OCI-LY3 (cell line): ENCODE measurements around the gene VRK1.

Experiments used
- CTCF ChIP-seq: fragments of 200-600, 300-600 bp; sonication (generic); IDR thresholded peaks from 2 replicates; pipeline ENCODE4 v1.5.1; 2014; ENCODE audit warnings: antibody characterized with exemption, low read length, low read depth
- EZH2phosphoT487 ChIP-seq: fragments of 200-600 bp; shearing (Covaris generic); IDR thresholded peaks from 2 replicates; pipeline ENCODE4 v1.6.1; 2018; ENCODE audit warnings: antibody characterized with exemption, mixed run types, low read depth

- TF ChIP-seq CTCF = no peak
- TF ChIP-seq EZH2phosphoT487 = no peak
Observed at GRCh38 chr14:96747608-96748007, 49.6 kb upstream of the VRK1 start.
